ENCODE results near the gene CACNA2D4.

Gene CACNA2D4

GRCh38 chr12:1863823-1864222 lies 54.6 kb downstream of the CACNA2D4 start:
- TF ChIP-seq, protein P1, sequence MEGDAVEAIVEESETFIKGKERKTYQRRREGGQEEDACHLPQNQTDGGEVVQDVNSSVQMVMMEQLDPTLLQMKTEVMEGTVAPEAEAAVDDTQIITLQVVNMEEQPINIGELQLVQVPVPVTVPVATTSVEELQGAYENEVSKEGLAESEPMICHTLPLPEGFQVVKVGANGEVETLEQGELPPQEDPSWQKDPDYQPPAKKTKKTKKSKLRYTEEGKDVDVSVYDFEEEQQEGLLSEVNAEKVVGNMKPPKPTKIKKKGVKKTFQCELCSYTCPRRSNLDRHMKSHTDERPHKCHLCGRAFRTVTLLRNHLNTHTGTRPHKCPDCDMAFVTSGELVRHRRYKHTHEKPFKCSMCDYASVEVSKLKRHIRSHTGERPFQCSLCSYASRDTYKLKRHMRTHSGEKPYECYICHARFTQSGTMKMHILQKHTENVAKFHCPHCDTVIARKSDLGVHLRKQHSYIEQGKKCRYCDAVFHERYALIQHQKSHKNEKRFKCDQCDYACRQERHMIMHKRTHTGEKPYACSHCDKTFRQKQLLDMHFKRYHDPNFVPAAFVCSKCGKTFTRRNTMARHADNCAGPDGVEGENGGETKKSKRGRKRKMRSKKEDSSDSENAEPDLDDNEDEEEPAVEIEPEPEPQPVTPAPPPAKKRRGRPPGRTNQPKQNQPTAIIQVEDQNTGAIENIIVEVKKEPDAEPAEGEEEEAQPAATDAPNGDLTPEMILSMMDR (IDR thresholded peaks at IDR 0.05; ENCODE audit: control extremely low read depth, extremely low read depth, low read depth, missing control alignments), result no peak
- ChIA-PET CTCF (no interaction called here), POLR2A (no interaction called here)
- no peak for DNase-seq (ENCODE audit: extremely low spot score)

DNA sequence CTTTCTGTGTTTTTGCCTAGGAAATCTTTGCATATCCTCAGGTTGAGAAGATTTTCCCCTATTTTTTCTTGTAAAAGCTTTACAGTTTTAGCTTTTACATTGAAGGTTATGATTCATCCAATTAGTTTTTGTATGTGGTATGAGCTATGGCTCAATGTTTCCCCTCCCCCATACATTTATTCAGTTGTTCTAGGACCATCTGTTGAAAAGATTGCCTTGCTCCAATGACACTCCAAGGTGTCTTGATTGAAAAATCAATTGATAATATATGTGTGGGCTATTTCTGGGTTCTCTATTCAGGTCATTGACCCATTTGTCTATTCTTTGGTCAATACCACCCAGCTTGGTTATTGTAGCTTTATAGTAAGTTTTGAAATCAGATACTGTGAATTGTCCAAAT lies 55.5 kb downstream of the CACNA2D4 start:
- CTCF ChIA-PET, result interaction anchor here (1.0 kb wide), 1 partner anchor 171 kb away, joined by 3 read pairs; no protein-coding TSS in a partner anchor
- no peak for DNase-seq (ENCODE audit: extremely low spot score)
- POLR2A ChIA-PET, result no interaction called here

GRCh38 chr12:1859643-1860042 lies 58.8 kb downstream of the CACNA2D4 start:
- TF ChIP-seq, protein P1 (IDR thresholded peaks at IDR 0.05; ENCODE audit: control extremely low read depth, extremely low read depth, low read depth, missing control alignments), result no peak
- DNase-seq (ENCODE audit: extremely low spot score), result no peak
- POLR2A ChIA-PET, result no interaction called here
- CTCF ChIA-PET, result no interaction called here

More for the DNA sequence above, 55.5 kb downstream of the CACNA2D4 start:
- TF ChIP-seq, protein P1 (IDR thresholded peaks at IDR 0.05; ENCODE audit: control extremely low read depth, extremely low read depth, low read depth, missing control alignments), result no peak

- DNase-seq (ENCODE audit: extremely low spot score), result no peak
- CTCF ChIA-PET, result interaction anchor here (3.0 kb wide), 1 partner anchor 81 kb away, joined by 10 read pairs; no protein-coding TSS in a partner anchor
- POLR2A ChIA-PET, result no interaction called here
- TF ChIP-seq, protein P1 (IDR thresholded peaks at IDR 0.05; ENCODE audit: control extremely low read depth, extremely low read depth, low read depth, missing control alignments), result no peak
Measured at GRCh38 chr12:1858456-1858855, 60.0 kb downstream of the CACNA2D4 start.

DNA sequence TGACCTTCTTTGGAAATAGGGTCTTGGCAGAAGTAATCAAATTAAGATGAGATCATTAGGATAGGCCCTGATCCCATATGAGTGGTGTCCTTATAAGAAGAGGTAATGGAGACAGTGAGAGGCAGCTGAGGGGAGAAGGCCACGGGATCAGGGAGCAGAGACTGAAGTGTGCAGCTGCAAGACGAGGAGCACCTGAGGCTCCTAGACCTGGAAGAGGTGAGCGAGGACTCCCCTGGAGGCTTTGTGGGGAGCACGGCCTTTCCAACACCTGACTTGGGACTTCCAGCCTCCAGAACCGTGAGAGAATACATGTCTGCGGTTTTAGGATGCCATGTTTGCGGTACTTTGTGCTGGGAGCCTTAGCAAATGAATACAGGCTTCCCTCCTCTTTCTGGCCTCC lies 60.6 kb downstream of the CACNA2D4 start:
- no peak for DNase-seq (ENCODE audit: extremely low spot score)
- ChIA-PET CTCF (interaction anchor here (3.0 kb wide), 1 partner anchor 82 kb away, joined by 10 read pairs; no protein-coding TSS in a partner anchor), POLR2A (no interaction called here)
- TF ChIP-seq, protein P1 (IDR thresholded peaks at IDR 0.05; ENCODE audit: control extremely low read depth, extremely low read depth, low read depth, missing control alignments), result no peak

- no peak for DNase-seq (ENCODE audit: extremely low spot score)
- POLR2A ChIA-PET, result no interaction called here
- TF ChIP-seq, protein P1 (IDR thresholded peaks at IDR 0.05; ENCODE audit: control extremely low read depth, extremely low read depth, low read depth, missing control alignments), result no peak
- CTCF ChIA-PET, result interaction anchor here (1.2 to 3.0 kb wide), 2 partner anchors 17 to 83 kb away, joined by 3 to 10 read pairs; no protein-coding TSS in a partner anchor
Measured at GRCh38 chr12:1857086-1857485, 61.4 kb downstream of the CACNA2D4 start.
